ENCODE data around the gene KCNC3.
"Not testable (repeated sequence)": the region's sequence is repeated elsewhere in the genome, so short reads cannot be mapped to it uniquely, and the experiment has no call there.

The KCNC3 gene

GRCh38 chr19:50352242-50352641 is 23.1 kb upstream of the KCNC3 start:
- no peak for DNase-seq

GRCh38 chr19:50349277-50350057 is 20.3 kb upstream of the KCNC3 start:
- DNase-seq: no peak

GRCh38 chr19:50347089-50347581 is 18.0 kb upstream of the KCNC3 start:
- not testable (repeated sequence) for DNase-seq

- no peak for DNase-seq
These were observed 15.6 kb upstream of the KCNC3 start for GRCh38 chr19:50344661-50345318.

- no peak for DNase-seq
These were observed 12.0 kb upstream of the KCNC3 start for GRCh38 chr19:50341091-50341564.

- no peak for DNase-seq
These were observed 11.2 kb upstream of the KCNC3 start for GRCh38 chr19:50340331-50340730.

- DNase-seq: not testable (repeated sequence)
These were observed 7.9 kb upstream of the KCNC3 start for GRCh38 chr19:50337031-50337430.

- DNase-seq: no peak
These were observed 5.7 kb upstream of the KCNC3 start for GRCh38 chr19:50334741-50335421.

GRCh38 chr19:50333737-50334617 is 4.8 kb upstream of the KCNC3 start:
- no peak for DNase-seq

- DNase-seq: peak; percentile 64
These were observed 4.1 kb upstream of the KCNC3 start for GRCh38 chr19:50333235-50333736.

- no peak for DNase-seq
These were observed 3.3 kb upstream of the KCNC3 start for GRCh38 chr19:50332244-50333038.

- DNase-seq: no peak
These were observed 2.7 kb upstream of the KCNC3 start for GRCh38 chr19:50331994-50332243.

GRCh38 chr19:50331221-50331993 is 2.2 kb upstream of the KCNC3 start:
- DNase-seq: no peak

- peak; percentile 17 for DNase-seq
These were observed 1.3 kb upstream of the KCNC3 start for GRCh38 chr19:50330365-50331078.

- not testable (repeated sequence) for DNase-seq
These were observed 733 bp upstream of the KCNC3 start for GRCh38 chr19:50329926-50330294.

GRCh38 chr19:50328873-50329145 is 368 bp downstream of the KCNC3 start:
- no peak for DNase-seq

GRCh38 chr19:50328224-50328872 is 829 bp downstream of the KCNC3 start:
- DNase-seq: no peak

- DNase-seq: no peak
These were observed 1.5 kb downstream of the KCNC3 start for GRCh38 chr19:50327461-50328223.

- DNase-seq: no peak
These were observed 2.2 kb downstream of the KCNC3 start for GRCh38 chr19:50327013-50327412.

All from EL (cell line).